Endodermal cell (in vitro differentiated cells): ENCODE results near the gene OTOG. TPM values are rescaled to one million over a fixed set of nuclear protein-coding genes. Genes with fewer than 3 reads are reported as not detected.

Source experiments
- DNase-seq: peaks from one replicate; pipeline ENCODE4 v3.0.0-alpha.2; 2017
- H3K27ac ChIP-seq: 2 replicates; pipeline ENCODE4 v1.5.1; 2013; ENCODE audit warnings: mild to moderate bottlenecking, low read depth, low read length, moderate library complexity
- H3K27me3 ChIP-seq: 2 replicates; pipeline ENCODE4 v1.6.1; 2013; ENCODE audit warnings: mild to moderate bottlenecking, low read length, moderate library complexity; ENCODE audit not compliant: insufficient read depth, control insufficient read depth, poor library complexity, severe bottlenecking
- H3K36me3 ChIP-seq: 2 replicates; pipeline ENCODE4 v1.7.0; 2013; ENCODE audit warnings: mild to moderate bottlenecking, low read length, moderate library complexity; ENCODE audit not compliant: control insufficient read depth, insufficient read depth
- H3K4me1 ChIP-seq: one replicate; pipeline ENCODE4 v1.7.0; 2013; ENCODE audit warnings: low read length; ENCODE audit not compliant: control insufficient read depth, insufficient read depth
- H3K4me3 ChIP-seq: 2 replicates; pipeline ENCODE4 v1.5.1; 2013; ENCODE audit warnings: mild to moderate bottlenecking, low read length, moderate library complexity
- H3K9ac ChIP-seq: 2 replicates; pipeline ENCODE4 v1.6.1; 2013; ENCODE audit warnings: mild to moderate bottlenecking, low read length, moderate library complexity; ENCODE audit not compliant: poor library complexity, severe bottlenecking; ENCODE audit errors: extremely low read depth
- H3K9me3 ChIP-seq: 2 replicates; pipeline ENCODE4 v1.6.1; 2013; ENCODE audit warnings: mild to moderate bottlenecking, low read length, moderate library complexity; ENCODE audit not compliant: control insufficient read depth
- H3K27ac Mint-ChIP-seq: 2 replicates; pipeline ENCODE4 v1.8.0; 2020; ENCODE audit warnings: mixed read lengths
- H3K27me3 Mint-ChIP-seq: 2 replicates; pipeline ENCODE4 v1.8.0; 2021; ENCODE audit warnings: mild to moderate bottlenecking, mixed read lengths; ENCODE audit not compliant: insufficient read depth
- H3K36me3 Mint-ChIP-seq: 2 replicates; pipeline ENCODE4 v1.8.0; 2020; ENCODE audit warnings: low read depth, mixed read lengths
- H3K4me1 Mint-ChIP-seq: 2 replicates; pipeline ENCODE4 v1.8.0; 2020; ENCODE audit warnings: mixed read lengths
- H3K4me3 Mint-ChIP-seq: 2 replicates; pipeline ENCODE4 v1.8.0; 2020; ENCODE audit warnings: mild to moderate bottlenecking, moderate library complexity, mixed read lengths
- H3K9me3 Mint-ChIP-seq: 2 replicates; pipeline ENCODE4 v1.8.0; 2020; ENCODE audit warnings: mild to moderate bottlenecking, mixed read lengths
- CTCF ChIP-seq: fragments of 200-600 bp; sonication (generic); conservative IDR thresholded peaks from 2 replicates; pipeline ENCODE4 v1.5.0; 2021; ENCODE audit warnings: antibody characterized with exemption, mild to moderate bottlenecking
- WGBS, 2 experiments: methylation state at CpG; one replicate each; pipeline versions ENCODE4 v1.1.5 to v1.1.7; 2013; ENCODE audit warnings: missing lambda C conversion rate in 2 of 2, mixed read lengths in 1 of 2; ENCODE audit not compliant: insufficient coverage in 1 of 2, insufficient read length in 1 of 2; 5-methylcytosine and 5-hydroxymethylcytosine counted together
- total RNA-seq, 2 donors: library from RNA; stranded (reverse); fragmentation: NEBNext Ultra II Directional in 1 of 2; extraction: Animal tissue kit (Norgen Biotek cat#: 25700) in 1 of 2; gene quantifications; 2 replicates in 1 of 2; 3 replicates in 1 of 2; pipeline ENCODE4 v1.2.1, GENCODE V29; 2021

Gene OTOG
- total RNA-seq, 2 donors from 2014 or later: 0.33 to 0.55 TPM

GRCh38 chr11:17516551-17517150 lies 30.4 kb upstream of the OTOG start:
- Histone ChIP-seq H3K36me3 (no peaks in the 10 kb centered on the region), H3K4me1 (no peaks in the 10 kb centered on the region), H3K9ac (no peak overlapping the region), H3K27ac (peak overlapping the region; percentile 12), H3K4me3 (no peak overlapping the region), H3K9me3 (no peaks in the 10 kb centered on the region), H3K27me3 (no peaks in the 10 kb centered on the region)
- no peak overlapping the region for H3K27ac Mint-ChIP-seq
- no peaks in the 10 kb centered on the region for H3K9me3 Mint-ChIP-seq
- no peak overlapping the region for H3K4me3 Mint-ChIP-seq
- no peaks in the 10 kb centered on the region for H3K36me3 Mint-ChIP-seq
- no peak for DNase-seq
- 89 to 96% methylated on average over 4 to 7 of the region's 7 CpGs for WGBS, 2 experiments
- no peak for TF ChIP-seq CTCF
- H3K4me1 Mint-ChIP-seq: peaks cover 3% of the 10 kb centered on the region
- H3K27me3 Mint-ChIP-seq: peaks cover 4% of the 10 kb centered on the region

GRCh38 chr11:17517186-17517585 lies 29.9 kb upstream of the OTOG start:
- Mint-ChIP-seq H3K27me3 (peaks cover 4% of the 10 kb centered on the region), H3K4me3 (no peak overlapping the region), H3K27ac (no peak overlapping the region), H3K36me3 (no peaks in the 10 kb centered on the region), H3K4me1 (no peaks in the 10 kb centered on the region), H3K9me3 (no peaks in the 10 kb centered on the region)
- H3K9me3 ChIP-seq: no peaks in the 10 kb centered on the region
- H3K4me3 ChIP-seq: no peak overlapping the region
- WGBS, 2 experiments: 92 to 94% methylated on average over 2 to 10 of the region's 10 CpGs
- H3K27me3 ChIP-seq: no peaks in the 10 kb centered on the region
- TF ChIP-seq CTCF: no peak
- H3K9ac ChIP-seq: no peak overlapping the region
- no peak for DNase-seq
- H3K4me1 ChIP-seq: no peaks in the 10 kb centered on the region
- H3K27ac ChIP-seq: no peak overlapping the region
- no peaks in the 10 kb centered on the region for H3K36me3 ChIP-seq

GRCh38 chr11:17518366-17518765 lies 28.7 kb upstream of the OTOG start:
- Mint-ChIP-seq H3K27ac (no peak overlapping the region), H3K9me3 (no peaks in the 10 kb centered on the region), H3K36me3 (no peaks in the 10 kb centered on the region), H3K4me3 (no peak overlapping the region), H3K27me3 (peaks cover 2% of the 10 kb centered on the region), H3K4me1 (no peaks in the 10 kb centered on the region)
- no peak overlapping the region for H3K27ac ChIP-seq
- no peaks in the 10 kb centered on the region for H3K27me3 ChIP-seq
- no peaks in the 10 kb centered on the region for H3K9me3 ChIP-seq
- no peak for DNase-seq
- no peak for TF ChIP-seq CTCF
- no peak overlapping the region for H3K4me3 ChIP-seq
- H3K9ac ChIP-seq: no peak overlapping the region
- no peaks in the 10 kb centered on the region for H3K4me1 ChIP-seq
- WGBS, 2 experiments: 50 to 90% methylated on average over 1 to 2 of the region's 2 CpGs
- H3K36me3 ChIP-seq: no peaks in the 10 kb centered on the region
